T-cell (primary cell): ENCODE results near the gene ARF1. TPM values are rescaled to one million over a fixed set of nuclear protein-coding genes. Genes with fewer than 3 reads are reported as not detected.

Experiments used
- ATAC-seq, 4 experiments: fragments of 200-7000 bp in 3 of 4; fragments of 150-1000 bp in 1 of 4; cut with Tn5 transposase; replicated peaks in 1 of 4; 1 replicate in 3 of 4; 2 replicates in 1 of 4; pipeline ENCODE4 v1.10.0; 2021; ENCODE audit warnings: moderate library complexity in 3 of 4, mild to moderate bottlenecking in 2 of 4, moderate number of reproducible peaks in 1 of 4
- CTCF ChIA-PET, 2 donors: fragments of 300-600 bp; sonication (Branson Sonifier 250); formaldehyde crosslinking; loops; one replicate each; lab custom pipeline; 2022; ENCODE audit warnings: antibody characterized with exemption in 2 of 2; lab: Charles Lee
- POLR2A ChIA-PET, 2 donors: fragments of 300-600 bp; sonication (Branson Sonifier 250); formaldehyde crosslinking; loops; one replicate each; lab custom pipeline; 2022; ENCODE audit warnings: antibody characterized with exemption in 2 of 2; lab: Charles Lee
- DNase-seq, 35 experiments: peaks; one replicate each; pipeline versions ENCODE4 v3.0.0 to v3.0.0-alpha.2; 2013 to 2023
- H3K27ac ChIP-seq: one replicate; pipeline ENCODE4 v1.5.1; 2013; ENCODE audit warnings: low read length
- H3K27me3 ChIP-seq, 2 experiments: replicated peaks in 1 of 2; 1 replicate in 1 of 2; 2 replicates in 1 of 2; pipeline versions ENCODE4 v1.6.1 to v1.7.0; 2013; ENCODE audit warnings: low read length in 1 of 2, mixed read lengths in 1 of 2; ENCODE audit not compliant: control insufficient read depth in 2 of 2, insufficient read depth in 2 of 2; ENCODE audit errors: extremely low read depth in 1 of 2
- H3K36me3 ChIP-seq, 2 donors: 1 replicate in 1 of 2; 2 replicates in 1 of 2; pipeline versions ENCODE4 v1.6.1 to v1.7.0; 2013; ENCODE audit warnings: low read length in 1 of 2; ENCODE audit not compliant: control insufficient read depth in 2 of 2, insufficient read depth in 1 of 2; ENCODE audit errors: extremely low read depth in 1 of 2
- H3K4me1 ChIP-seq, 2 experiments: 1 replicate in 1 of 2; 2 replicates in 1 of 2; pipeline versions ENCODE4 v1.6.1 to v1.7.0; 2013; ENCODE audit warnings: low read length in 2 of 2, mixed read lengths in 1 of 2; ENCODE audit not compliant: insufficient read depth in 2 of 2, control insufficient read depth in 1 of 2; ENCODE audit errors: extremely low read depth in 1 of 2
- H3K4me3 ChIP-seq, 2 donors: 1 replicate in 1 of 2; 2 replicates in 1 of 2; pipeline versions ENCODE4 v1.5.1 to v1.7.0; 2013; ENCODE audit warnings: mild to moderate bottlenecking in 2 of 2, low read length in 1 of 2, moderate library complexity in 1 of 2; ENCODE audit not compliant: control insufficient read depth in 1 of 2; ENCODE audit errors: extremely low read depth in 1 of 2
- H3K9me3 ChIP-seq: 2 replicates; pipeline ENCODE4 v1.7.0; 2013
- H3K27ac Mint-ChIP-seq, 2 donors: one replicate each; pipeline ENCODE4 v1.8.0; 2020 to 2021; ENCODE audit warnings: mild to moderate bottlenecking in 2 of 2, mixed read lengths in 2 of 2
- H3K27me3 Mint-ChIP-seq, 2 donors: one replicate each; pipeline ENCODE4 v1.8.0; 2021 to 2022; ENCODE audit warnings: mixed read lengths in 2 of 2
- H3K36me3 Mint-ChIP-seq: one replicate; pipeline ENCODE4 v1.8.0; 2021; ENCODE audit warnings: mixed read lengths
- H3K4me1 Mint-ChIP-seq, 3 donors: one replicate each; pipeline ENCODE4 v1.8.0; 2020 to 2022; ENCODE audit warnings: mixed read lengths in 3 of 3, mild to moderate bottlenecking in 1 of 3
- H3K4me3 Mint-ChIP-seq, 3 donors: one replicate each; pipeline ENCODE4 v1.8.0; 2020 to 2022; ENCODE audit warnings: mild to moderate bottlenecking in 3 of 3, mixed read lengths in 3 of 3, moderate library complexity in 3 of 3
- H3K9me3 Mint-ChIP-seq, 3 donors: one replicate each; pipeline ENCODE4 v1.8.0; 2020 to 2022; ENCODE audit warnings: mixed read lengths in 3 of 3
- WGBS: methylation state at CpG from one replicate; pipeline ENCODE4 v1.1.5; 2013; ENCODE audit warnings: missing lambda C conversion rate; ENCODE audit not compliant: insufficient coverage; 5-methylcytosine and 5-hydroxymethylcytosine counted together
- total RNA-seq, 35 experiments: library from RNA in 6 of 35; stranded (reverse) in 6 of 35; fragments of 120-200 nt in 1 of 35; gene quantifications; one replicate each; pipeline versions ENCODE4 v1.2.1 to v1.2.4 and lab custom pipeline; 2013 to 2026

The ARF1 gene
- total RNA-seq, 5 donors from 2014 or later (not counting 1 experiment from before 2014, with no cell fraction given) = 232 to 309 (median 258) TPM

DNA sequence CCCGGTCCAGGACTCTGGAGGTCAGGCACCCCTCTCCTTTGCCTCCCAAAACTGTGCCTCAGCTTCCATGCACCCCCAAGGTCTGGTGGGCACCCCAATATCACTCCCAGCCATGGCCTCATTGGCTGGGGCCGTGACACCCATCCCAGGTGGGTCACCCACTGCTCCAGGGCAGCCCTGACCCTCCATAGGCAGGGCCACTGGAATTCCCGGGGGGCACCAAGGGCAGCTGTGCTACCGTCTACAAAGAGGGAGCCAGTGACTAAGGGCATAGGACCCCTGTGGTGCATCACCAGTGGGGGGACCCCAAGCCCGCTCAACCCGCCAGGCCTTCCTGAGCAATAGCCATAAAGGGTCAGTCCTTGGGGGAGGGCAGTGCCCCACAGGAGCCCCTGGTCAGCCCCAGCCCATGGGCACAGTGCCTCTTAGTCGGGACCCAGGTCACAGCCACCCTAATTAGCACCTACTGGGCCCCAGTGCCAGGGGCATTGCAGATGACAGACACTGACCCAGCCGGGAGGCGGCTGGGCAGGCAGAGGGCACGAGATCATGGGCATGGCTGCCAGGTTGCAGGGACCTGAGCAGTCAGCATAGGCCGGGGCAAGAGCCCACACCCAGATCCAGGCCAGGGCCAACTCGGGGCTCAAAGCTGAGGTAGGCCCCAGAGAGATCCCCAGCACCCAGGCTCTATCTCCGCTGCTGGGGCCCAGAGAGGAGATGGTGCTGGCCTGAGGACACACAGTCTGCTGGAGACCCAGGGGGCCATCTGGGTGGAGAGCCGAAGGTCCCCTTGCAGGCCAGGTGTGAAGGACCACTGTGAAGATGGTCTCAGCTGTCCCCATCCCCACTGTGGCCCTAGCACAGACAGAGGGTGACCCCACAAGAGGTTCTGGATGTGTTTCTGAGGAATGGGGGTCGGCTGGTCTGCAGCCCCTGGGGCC, 19.0 kb upstream of the ARF1 start:
- 86% methylated on average over 12 of the region's 15 CpGs for WGBS
- no peak for DNase-seq
- no peak for ATAC-seq
- no peak overlapping the region for H3K27ac ChIP-seq
- H3K36me3 Mint-ChIP-seq = no peaks in the 10 kb centered on the region
- no peaks in the 10 kb centered on the region for H3K9me3 Mint-ChIP-seq
- POLR2A ChIA-PET = no interaction called here
- H3K4me3 Mint-ChIP-seq = no peak overlapping the region
- H3K36me3 ChIP-seq = no peaks in the 10 kb centered on the region
- no peak overlapping the region for H3K27ac Mint-ChIP-seq
- no peaks in the 10 kb centered on the region for H3K9me3 ChIP-seq
- CTCF ChIA-PET = no interaction called here
- no peak overlapping the region for H3K4me3 ChIP-seq
- H3K27me3 ChIP-seq = peaks cover 12 to 90% of the 10 kb centered on the region in 2 experiments
- peaks cover 8 to 16% (median 10%) of the 10 kb centered on the region in 3 donors for H3K4me1 Mint-ChIP-seq
- peaks cover 2 to 25% of the 10 kb centered on the region in 2 experiments for H3K4me1 ChIP-seq
- peaks cover 25 to 48% of the 10 kb centered on the region in 2 donors for H3K27me3 Mint-ChIP-seq

DNA sequence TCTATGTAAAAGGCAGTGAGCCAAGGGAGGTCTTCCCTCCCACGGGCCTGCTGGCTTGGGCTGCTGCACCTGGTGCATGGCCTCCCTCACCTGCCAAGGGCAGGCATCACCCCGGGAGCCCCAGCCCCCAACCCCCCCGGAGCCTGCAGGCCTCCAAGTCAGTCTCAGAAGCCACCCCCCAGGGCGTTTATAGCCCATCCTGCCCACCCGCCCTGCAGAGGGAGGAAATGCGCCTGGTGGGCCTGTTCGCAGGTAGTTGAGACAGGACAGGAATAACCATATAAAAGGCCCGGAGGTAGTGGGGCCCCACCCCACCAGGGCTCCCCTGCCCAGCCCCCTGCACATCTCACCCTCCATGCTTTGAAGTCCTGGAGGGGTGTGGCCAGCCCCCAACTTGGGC, 18.2 kb upstream of the ARF1 start:
- Mint-ChIP-seq H3K9me3 (no peaks in the 10 kb centered on the region), H3K27me3 (peaks cover 24 to 44% of the 10 kb centered on the region in 2 donors), H3K4me3 (no peak overlapping the region), H3K4me1 (peaks cover 8 to 15% (median 10%) of the 10 kb centered on the region in 3 donors), H3K36me3 (no peaks in the 10 kb centered on the region), H3K27ac (no peak overlapping the region)
- Histone ChIP-seq H3K9me3 (no peaks in the 10 kb centered on the region), H3K27ac (no peak overlapping the region), H3K4me1 (peaks cover 2 to 18% of the 10 kb centered on the region in 2 experiments), H3K36me3 (no peaks in the 10 kb centered on the region), H3K4me3 (no peak overlapping the region), H3K27me3 (peaks cover 14 to 84% of the 10 kb centered on the region in 2 experiments)
- ATAC-seq = no peak
- no peak for DNase-seq
- ChIA-PET POLR2A (no interaction called here), CTCF (no interaction called here)
- WGBS = 41% methylated on average over 2 of the region's 8 CpGs

DNA sequence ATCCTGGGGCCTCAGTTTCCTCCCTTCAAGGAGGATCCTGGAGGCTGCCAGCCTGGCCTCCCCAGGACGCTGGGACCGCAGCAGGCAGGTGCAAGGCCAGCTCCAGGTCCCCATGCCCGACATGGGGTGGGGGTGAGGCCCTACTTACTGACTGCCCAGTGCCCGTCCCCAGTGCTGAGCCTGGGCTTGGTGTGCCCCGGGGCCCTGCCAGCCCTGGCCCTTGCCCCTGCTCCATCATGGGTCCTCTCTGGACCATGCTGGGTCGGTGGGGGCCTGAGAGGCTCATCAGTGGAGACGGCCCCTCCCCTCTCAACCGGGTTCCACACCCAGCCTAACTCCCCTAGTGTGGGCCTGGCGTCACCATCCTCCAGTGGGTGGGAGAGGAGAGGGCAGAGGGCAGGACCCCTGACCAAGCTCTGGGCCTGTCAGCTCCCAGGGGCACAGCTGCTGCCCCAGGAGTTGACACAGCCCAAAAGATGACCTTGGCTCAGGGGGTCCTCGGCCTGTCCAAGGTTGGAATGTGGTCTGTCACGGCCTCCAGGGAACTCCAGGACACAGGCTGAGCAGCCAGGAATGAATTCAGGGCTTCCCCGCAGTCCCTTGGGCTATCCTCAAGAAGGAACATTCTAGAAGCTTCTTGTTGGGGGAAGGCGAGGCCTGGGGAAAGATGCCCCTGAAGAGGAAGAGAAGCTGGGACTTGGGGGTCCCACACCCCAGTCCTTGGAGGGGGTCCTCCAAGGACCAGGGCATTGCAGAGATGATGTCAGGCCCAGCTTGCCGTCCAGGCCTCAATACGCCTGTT, 17.6 kb upstream of the ARF1 start:
- WGBS = 64% methylated on average over 6 of the region's 15 CpGs
- peaks cover 24 to 44% of the 10 kb centered on the region in 2 donors for H3K27me3 Mint-ChIP-seq
- ChIA-PET POLR2A (no interaction called here), CTCF (no interaction called here)
- H3K36me3 ChIP-seq = no peaks in the 10 kb centered on the region
- H3K4me1 ChIP-seq = peaks cover 0 to 11% of the 10 kb centered on the region in 2 experiments
- DNase-seq (no peak), ATAC-seq (no peak)
- H3K4me3 ChIP-seq = no peak overlapping the region
- no peaks in the 10 kb centered on the region for H3K36me3 Mint-ChIP-seq
- H3K27me3 ChIP-seq = peaks cover 14 to 77% of the 10 kb centered on the region in 2 experiments
- H3K27ac ChIP-seq = no peak overlapping the region
- no peak overlapping the region for H3K27ac Mint-ChIP-seq
- H3K4me3 Mint-ChIP-seq = no peak overlapping the region
- no peaks in the 10 kb centered on the region for H3K9me3 Mint-ChIP-seq
- H3K9me3 ChIP-seq = no peaks in the 10 kb centered on the region
- H3K4me1 Mint-ChIP-seq = peaks cover 6 to 10% (median 10%) of the 10 kb centered on the region in 3 donors

DNA sequence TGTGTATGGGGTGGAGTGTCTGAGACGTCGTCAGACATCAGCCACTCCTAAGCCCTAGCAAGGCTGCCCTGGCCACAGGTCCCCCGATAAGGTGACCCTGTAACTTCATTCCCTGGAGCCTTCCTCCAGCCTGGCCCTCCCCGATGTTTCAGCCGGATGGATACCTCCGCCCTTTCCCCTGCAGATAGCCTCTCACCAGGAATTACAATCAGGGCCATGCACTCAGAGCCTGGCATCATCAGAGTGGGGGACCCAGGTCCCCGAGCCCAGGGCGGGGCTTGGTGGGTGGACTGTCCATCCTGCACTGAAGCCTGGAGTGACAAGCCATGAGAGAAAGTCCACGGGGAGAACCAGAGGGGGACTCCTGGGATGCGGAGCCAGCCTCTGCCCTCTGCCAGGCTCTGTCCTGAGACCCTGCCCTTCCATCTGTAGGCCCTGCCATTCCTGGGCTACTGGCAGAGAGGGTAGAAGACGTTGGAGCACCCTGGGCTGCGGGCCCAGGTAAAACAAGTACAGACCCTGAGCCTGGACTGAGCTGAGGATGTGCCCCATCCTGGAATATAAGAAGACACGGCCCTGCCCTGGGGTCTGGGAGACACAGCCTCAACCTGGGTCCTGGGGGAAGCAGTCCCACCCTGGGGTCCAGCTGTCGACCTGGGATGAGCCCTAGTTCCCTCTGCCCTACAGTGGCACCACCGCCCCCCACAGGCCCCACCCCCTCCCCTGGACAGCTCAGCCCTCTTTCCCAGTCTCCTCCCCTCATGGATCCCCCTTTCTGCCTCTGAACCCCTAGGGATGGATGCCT, 16.8 kb upstream of the ARF1 start:
- ATAC-seq = no peak
- ChIA-PET POLR2A (no interaction called here), CTCF (no interaction called here)
- no peak overlapping the region for H3K4me3 ChIP-seq
- Mint-ChIP-seq H3K9me3 (no peaks in the 10 kb centered on the region), H3K4me1 (peaks cover 4 to 7% (median 6%) of the 10 kb centered on the region in 3 donors), H3K27me3 (peaks cover 21 to 39% of the 10 kb centered on the region in 2 donors), H3K27ac (no peak overlapping the region), H3K4me3 (no peak overlapping the region), H3K36me3 (no peaks in the 10 kb centered on the region)
- H3K27ac ChIP-seq = no peak overlapping the region
- no peak for DNase-seq
- no peaks in the 10 kb centered on the region for H3K9me3 ChIP-seq
- peaks cover 14 to 69% of the 10 kb centered on the region in 2 experiments for H3K27me3 ChIP-seq
- WGBS = 76% methylated on average over 13 of the region's 15 CpGs
- H3K4me1 ChIP-seq = peaks cover 0 to 3% of the 10 kb centered on the region in 2 experiments
- no peaks in the 10 kb centered on the region for H3K36me3 ChIP-seq

DNA sequence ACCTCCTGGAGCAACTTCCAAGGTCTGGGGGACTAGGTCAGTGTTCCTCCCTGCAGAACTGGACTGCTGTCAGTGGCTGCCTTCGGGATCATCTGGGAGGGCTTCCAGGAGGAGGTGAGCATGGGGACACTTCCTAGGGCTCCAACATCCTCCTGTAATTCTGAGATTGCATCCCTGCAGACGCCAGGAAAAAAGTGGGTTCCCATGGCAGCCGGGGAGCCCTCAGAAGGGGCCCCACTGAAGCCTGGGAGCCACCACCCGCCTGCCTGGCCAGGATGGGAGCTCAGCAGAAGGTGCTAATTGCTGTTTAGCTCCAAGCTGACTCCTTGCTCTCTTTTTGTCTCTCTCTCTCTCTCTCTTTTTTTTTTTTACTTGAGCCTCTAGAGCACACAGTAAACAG, 16.1 kb upstream of the ARF1 start:
- Mint-ChIP-seq H3K4me3 (no peak overlapping the region), H3K4me1 (peaks cover 0 to under 1% (median 0%) of the 10 kb centered on the region in 3 donors), H3K36me3 (no peaks in the 10 kb centered on the region), H3K27ac (no peak overlapping the region), H3K9me3 (no peaks in the 10 kb centered on the region), H3K27me3 (peaks cover 15 to 32% of the 10 kb centered on the region in 2 donors)
- no peak for DNase-seq
- no peaks in the 10 kb centered on the region for H3K4me1 ChIP-seq
- H3K27ac ChIP-seq = no peak overlapping the region
- H3K36me3 ChIP-seq = no peaks in the 10 kb centered on the region
- WGBS = 23% methylated on average over 4 of the region's 4 CpGs
- H3K9me3 ChIP-seq = no peaks in the 10 kb centered on the region
- no peak overlapping the region for H3K4me3 ChIP-seq
- H3K27me3 ChIP-seq = peaks cover 9 to 63% of the 10 kb centered on the region in 2 experiments
- POLR2A ChIA-PET = interaction anchor here in 1 of 2 donors (0.7 kb wide), 1 partner anchor 75 kb away, joined by 3 read pairs; no protein-coding TSS in a partner anchor
- CTCF ChIA-PET = no interaction called here
- no peak for ATAC-seq
